Hematopoietic multipotent progenitor cell (in vitro differentiated cells): Measurements from ENCODE around the gene EPB41L4A. TPM values are rescaled to one million over a fixed set of nuclear protein-coding genes. Genes with fewer than 3 reads are reported as not detected.
"Not testable (repeated sequence)": the region's sequence is repeated elsewhere in the genome, so short reads cannot be mapped to it uniquely, and the experiment has no call there.

Experiments
- DNase-seq, 3 donors: peaks; one replicate each; pipeline ENCODE4 v3.0.0-alpha.2; 2011 to 2015; ENCODE audit warnings: low read depth in 2 of 3, low spot score in 2 of 3
- total RNA-seq: library from RNA; depleted of rRNA; stranded (reverse); fragments of >200 nt; gene quantifications from one replicate; pipeline ENCODE4 v1.2.3, GENCODE V29; 2012

Gene EPB41L4A
- total RNA-seq, 1 donor = under 0.01 TPM

- no peak for DNase-seq
These were observed 11.8 kb downstream of the EPB41L4A start for GRCh38 chr5:112407240-112407639.

GRCh38 chr5:112403069-112403468, 16.0 kb downstream of the EPB41L4A start:
- DNase-seq = no peak

GRCh38 chr5:112401924-112402323, 17.2 kb downstream of the EPB41L4A start:
- no peak for DNase-seq

- no peak for DNase-seq
These were observed 21.4 kb downstream of the EPB41L4A start for GRCh38 chr5:112397690-112398089.

- no peak for DNase-seq
These were observed 22.6 kb downstream of the EPB41L4A start for GRCh38 chr5:112396430-112396829.

GRCh38 chr5:112395299-112395698, 23.8 kb downstream of the EPB41L4A start:
- not testable (repeated sequence) for DNase-seq

GRCh38 chr5:112390327-112390726, 28.8 kb downstream of the EPB41L4A start:
- DNase-seq = no peak

GRCh38 chr5:112388739-112389138, 30.3 kb downstream of the EPB41L4A start:
- DNase-seq = no peak

GRCh38 chr5:112388074-112388473, 31.0 kb downstream of the EPB41L4A start:
- DNase-seq = no peak

- DNase-seq = no peak
These were observed 32.3 kb downstream of the EPB41L4A start for GRCh38 chr5:112386766-112387165.

- no peak for DNase-seq
These were observed 33.1 kb downstream of the EPB41L4A start for GRCh38 chr5:112385969-112386368.

GRCh38 chr5:112385566-112385965, 33.5 kb downstream of the EPB41L4A start:
- no peak for DNase-seq

- no peak for DNase-seq
These were observed 34.6 kb downstream of the EPB41L4A start for GRCh38 chr5:112384523-112384922.

GRCh38 chr5:112382886-112383285, 36.2 kb downstream of the EPB41L4A start:
- no peak for DNase-seq

GRCh38 chr5:112381521-112381920, 37.6 kb downstream of the EPB41L4A start:
- DNase-seq = no peak

- DNase-seq = no peak
These were observed 39.3 kb downstream of the EPB41L4A start for GRCh38 chr5:112379542-112380325.

GRCh38 chr5:112374818-112375217, 44.3 kb downstream of the EPB41L4A start:
- DNase-seq = no peak

- DNase-seq = peak in 1 of 3 donors; percentile 1
These were observed 44.7 kb downstream of the EPB41L4A start for GRCh38 chr5:112374356-112374755.

GRCh38 chr5:112373885-112374284, 45.2 kb downstream of the EPB41L4A start:
- no peak for DNase-seq

- DNase-seq = no peak
These were observed 46.5 kb downstream of the EPB41L4A start for GRCh38 chr5:112372543-112372942.

GRCh38 chr5:112371067-112371466, 48.0 kb downstream of the EPB41L4A start:
- DNase-seq = no peak

- no peak for DNase-seq
These were observed 51.7 kb downstream of the EPB41L4A start for GRCh38 chr5:112367400-112367799.

- no peak for DNase-seq
These were observed 52.1 kb downstream of the EPB41L4A start for GRCh38 chr5:112366987-112367386.
